Neural cell (in vitro differentiated cells): ENCODE results near the gene FHIT. TPM values are rescaled to one million over a fixed set of nuclear protein-coding genes. Genes with fewer than 3 reads are reported as not detected.

ENCODE experiments used
- H2AFZ ChIP-seq: fragments of 200-600, 300-800 bp; sonication (generic), shearing (Covaris generic); 2 replicates; pipeline ENCODE4 v1.6.0; 2014; ENCODE audit warnings: low read depth, mild to moderate bottlenecking, antibody characterized with exemption, low read length, moderate library complexity
- H3F3A ChIP-seq: fragments of 200-600 bp; shearing (Covaris generic); 2 replicates; pipeline ENCODE4 v1.6.1; 2016; ENCODE audit warnings: mild to moderate bottlenecking, moderate library complexity, mixed read lengths, antibody characterized with exemption, low read length; ENCODE audit not compliant: insufficient read depth, poor library complexity, severe bottlenecking
- H3K27ac ChIP-seq: fragments of 200-600, 300-800 bp; sonication (generic), shearing (Covaris generic); 2 replicates; pipeline ENCODE4 v1.5.1; 2014; ENCODE audit warnings: mild to moderate bottlenecking, low read length, moderate library complexity
- H3K27me3 ChIP-seq: fragments of 300-800, 200-600 bp; sonication (generic), shearing (Covaris generic); 2 replicates; pipeline ENCODE4 v1.6.0; 2014; ENCODE audit warnings: mild to moderate bottlenecking, low read depth, low read length, moderate library complexity; ENCODE audit not compliant: insufficient read depth
- H3K36me3 ChIP-seq: fragments of 300-800, 200-600 bp; sonication (generic), shearing (Covaris generic); 2 replicates; pipeline ENCODE4 v1.5.1; 2014; ENCODE audit warnings: mild to moderate bottlenecking, antibody characterized with exemption, low read length, moderate library complexity; ENCODE audit not compliant: insufficient read depth
- H3K4me2 ChIP-seq: fragments of 300-800, 200-600 bp; sonication (generic), shearing (Covaris generic); 2 replicates; pipeline ENCODE4 v1.6.0; 2014; ENCODE audit warnings: mild to moderate bottlenecking, low read length
- H3K4me3 ChIP-seq: fragments of 300-800, 200-600 bp; sonication (generic), shearing (Covaris generic); 2 replicates; pipeline ENCODE4 v1.5.1; 2014; ENCODE audit warnings: mild to moderate bottlenecking, low read length, moderate library complexity
- H3K79me2 ChIP-seq: fragments of 200-600 bp; shearing (Covaris generic); replicated peaks from 2 replicates; pipeline ENCODE4 v1.6.0; 2014; ENCODE audit warnings: mild to moderate bottlenecking, low read length, moderate library complexity; ENCODE audit not compliant: insufficient read depth
- H3K9ac ChIP-seq: fragments of 300-800, 200-600 bp; sonication (generic), shearing (Covaris generic); 2 replicates; pipeline ENCODE4 v1.6.1; 2016; ENCODE audit warnings: mild to moderate bottlenecking, low read length, mixed read lengths
- H3K9me2 ChIP-seq: fragments of 200-600 bp; shearing (Covaris generic); 2 replicates; pipeline ENCODE4 v1.6.1; 2016; ENCODE audit warnings: mild to moderate bottlenecking, low read length, mixed read lengths; ENCODE audit not compliant: insufficient read depth
- H3K9me3 ChIP-seq: fragments of 200-600, 300-800 bp; sonication (generic), shearing (Covaris generic); 2 replicates; pipeline ENCODE4 v1.6.1; 2016; ENCODE audit warnings: mild to moderate bottlenecking, mixed run types, low read length, moderate library complexity, mixed read lengths
- H4K20me1 ChIP-seq: fragments of 200-600 bp; shearing (Covaris generic); 2 replicates; pipeline ENCODE4 v1.6.1; 2016; ENCODE audit warnings: mild to moderate bottlenecking, mixed run types; ENCODE audit not compliant: insufficient read depth
- CTCF ChIP-seq: fragments of 450-650 bp; IDR thresholded peaks from 2 replicates; pipeline ENCODE4 v1.5.1; 2014; ENCODE audit warnings: antibody characterized with exemption, mild to moderate bottlenecking, moderate library complexity; ENCODE audit not compliant: poor library complexity, severe bottlenecking
- EZH2 ChIP-seq: fragments of 200-600, 300-800 bp; shearing (Covaris generic), sonication (generic); IDR thresholded peaks from 2 replicates; pipeline ENCODE4 v1.6.1; 2014; ENCODE audit warnings: antibody characterized with exemption, low read length, borderline replicate concordance, mild to moderate bottlenecking; ENCODE audit not compliant: insufficient read depth, poor library complexity, severe bottlenecking
- MXI1 ChIP-seq: fragments of 450-650 bp; conservative IDR thresholded peaks from 2 replicates; pipeline ENCODE4 v1.6.1; 2014; ENCODE audit warnings: antibody characterized with exemption, mild to moderate bottlenecking; ENCODE audit not compliant: poor library complexity, severe bottlenecking
- RAD21 ChIP-seq: fragments of 450-650 bp; conservative IDR thresholded peaks from 2 replicates; pipeline ENCODE4 v1.6.1; 2014; ENCODE audit warnings: antibody characterized with exemption, mild to moderate bottlenecking, moderate library complexity
- REST ChIP-seq: IDR thresholded peaks from 2 replicates; pipeline ENCODE4 v1.6.1; 2012; ENCODE audit warnings: borderline replicate concordance
- SMC3 ChIP-seq: fragments of 450-650 bp; conservative IDR thresholded peaks from 2 replicates; pipeline ENCODE4 v1.6.1; 2014; ENCODE audit warnings: antibody characterized with exemption, mild to moderate bottlenecking, moderate library complexity; ENCODE audit not compliant: poor library complexity
- TAF1 ChIP-seq: IDR thresholded peaks from 2 replicates; pipeline ENCODE4 v1.6.1; 2012; ENCODE audit warnings: low read depth
- polyA plus RNA-seq: library from polyadenylated mRNA; depleted of rRNA; stranded (reverse); fragments of >200 nt; gene quantifications from 2 replicates; pipeline ENCODE4 v1.2.3, GENCODE V29; 2014

Gene FHIT
- polyA plus RNA-seq, 1 donor from 2014 or later, result not detected

GRCh38 chr3:60065227-60065868 is 1185.9 kb downstream of the FHIT start:
- Histone ChIP-seq H3K9me2 (no peaks in the 10 kb centered on the region), H3F3A (no peaks in the 10 kb centered on the region), H3K4me2 (no peak overlapping the region), H3K79me2 (no peaks in the 10 kb centered on the region), H3K4me3 (no peak overlapping the region), H3K27ac (no peak overlapping the region), H2AFZ (no peak overlapping the region), H3K36me3 (no peaks in the 10 kb centered on the region), H3K27me3 (no peaks in the 10 kb centered on the region), H3K9ac (no peak overlapping the region), H3K9me3 (no peaks in the 10 kb centered on the region), H4K20me1 (no peaks in the 10 kb centered on the region)
- TF ChIP-seq REST (no peak), TAF1 (no peak), RAD21 (no peak)

- Histone ChIP-seq H3K4me2 (no peak overlapping the region), H3K36me3 (no peaks in the 10 kb centered on the region), H3K9me3 (no peaks in the 10 kb centered on the region), H2AFZ (no peak overlapping the region), H3K79me2 (no peaks in the 10 kb centered on the region), H3F3A (no peaks in the 10 kb centered on the region), H3K9me2 (no peaks in the 10 kb centered on the region), H3K4me3 (no peak overlapping the region), H3K27me3 (no peaks in the 10 kb centered on the region), H4K20me1 (no peaks in the 10 kb centered on the region), H3K9ac (no peak overlapping the region), H3K27ac (no peak overlapping the region)
- TF ChIP-seq RAD21 (no peak), EZH2 (no peak)
Measured at GRCh38 chr3:60064210-60065178, 1186.8 kb downstream of the FHIT start.

- Histone ChIP-seq H4K20me1 (no peaks in the 10 kb centered on the region), H3K36me3 (no peaks in the 10 kb centered on the region), H3F3A (no peaks in the 10 kb centered on the region), H3K4me2 (no peak overlapping the region), H3K4me3 (no peak overlapping the region), H3K9ac (no peak overlapping the region), H3K27me3 (no peaks in the 10 kb centered on the region), H3K9me3 (no peaks in the 10 kb centered on the region), H3K9me2 (no peaks in the 10 kb centered on the region), H3K79me2 (no peaks in the 10 kb centered on the region), H3K27ac (no peak overlapping the region), H2AFZ (no peak overlapping the region)
- TF ChIP-seq TAF1, result no peak
- no peak for TF ChIP-seq EZH2
- no peak for TF ChIP-seq MXI1
- no peak for TF ChIP-seq CTCF
- no peak for TF ChIP-seq REST
- TF ChIP-seq RAD21, result no peak
- no peak for TF ChIP-seq SMC3
Measured at GRCh38 chr3:60056404-60056803, 1194.8 kb downstream of the FHIT start.
